Stimulated activated CD4-positive, alpha-beta T cell treated with anti-CD3 and anti-CD28 coated beads, Interleukin-4, amount 100 ng/mL, for 1 hour (primary cell): ENCODE results near the gene ATP6V0C.

ENCODE experiments used
- DNase-seq: peaks from one replicate; pipeline ENCODE4 v3.0.0-alpha.2; 2020

ATP6V0C gene

DNA sequence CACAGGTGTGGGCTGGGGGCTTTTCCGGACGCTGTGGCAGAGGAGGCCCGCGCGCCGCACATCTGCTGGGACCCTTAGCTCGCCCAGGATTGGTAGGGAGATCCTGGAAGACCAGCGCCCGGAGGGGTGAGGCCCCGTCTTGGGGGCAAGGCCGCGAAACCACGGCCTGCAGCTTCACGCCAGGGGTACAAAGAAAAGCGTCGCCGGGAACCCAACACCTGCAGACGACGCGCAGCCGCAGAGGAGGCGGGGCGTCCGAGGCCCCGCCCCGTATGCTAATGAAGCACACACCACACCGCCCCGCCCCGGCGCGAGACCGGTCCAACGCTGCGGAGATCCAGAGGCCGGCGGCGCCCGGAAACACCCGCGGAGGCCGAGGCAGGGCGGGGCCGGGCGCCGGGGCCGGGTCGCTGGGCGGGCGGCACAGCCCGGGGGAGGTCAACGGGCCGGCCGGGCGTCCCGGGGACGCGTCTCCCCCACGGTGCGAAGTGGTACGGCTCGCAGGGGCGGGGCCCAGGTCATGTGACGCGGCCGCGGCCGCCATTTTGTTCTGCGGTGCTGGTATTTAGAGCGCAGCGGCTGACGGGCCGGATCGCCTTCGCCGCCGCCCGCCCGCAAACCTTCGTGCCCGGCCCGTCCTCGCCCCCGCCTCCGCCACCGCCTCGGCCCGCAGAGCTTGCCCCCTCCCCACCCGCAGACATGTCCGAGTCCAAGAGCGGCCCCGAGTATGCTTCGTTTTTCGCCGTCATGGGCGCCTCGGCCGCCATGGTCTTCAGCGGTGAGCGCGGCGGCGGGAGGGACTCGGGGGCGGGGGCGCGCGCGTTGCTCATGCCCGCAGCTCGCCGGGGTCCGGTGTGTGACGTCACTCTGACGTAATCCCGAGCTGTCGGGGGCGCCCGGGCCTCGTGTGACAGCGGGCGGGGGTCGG lies at the start of gene ATP6V0C:
Gene ATP6V0C (plus strand): TSS at position 548 of the 928 bp plus-strand sequence. CDS start 152 bp downstream, at position 700.
- peak; percentile 90 for DNase-seq

DNA sequence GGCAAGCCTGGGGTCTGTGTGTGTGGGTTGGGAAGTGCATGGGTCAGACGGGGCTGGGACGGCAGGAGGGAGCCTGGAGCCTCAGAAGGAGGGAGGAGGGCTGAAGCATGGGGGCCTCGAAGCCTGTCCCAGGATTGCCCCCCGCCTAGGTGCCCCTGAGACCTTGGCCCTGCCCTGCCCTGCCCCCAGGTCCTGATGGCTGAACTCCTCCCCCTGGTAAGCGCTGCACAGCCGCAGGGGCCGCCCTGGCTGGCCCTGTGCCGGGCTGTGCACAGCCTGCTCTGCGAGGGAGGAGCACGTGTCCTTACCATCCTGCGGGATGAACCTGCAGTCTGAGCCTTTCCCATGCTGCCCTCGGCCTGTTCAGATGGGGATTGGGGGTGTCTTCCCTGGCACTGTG lies 49.4 kb upstream of the ATP6V0C start:
- DNase-seq, result no peak

DNA sequence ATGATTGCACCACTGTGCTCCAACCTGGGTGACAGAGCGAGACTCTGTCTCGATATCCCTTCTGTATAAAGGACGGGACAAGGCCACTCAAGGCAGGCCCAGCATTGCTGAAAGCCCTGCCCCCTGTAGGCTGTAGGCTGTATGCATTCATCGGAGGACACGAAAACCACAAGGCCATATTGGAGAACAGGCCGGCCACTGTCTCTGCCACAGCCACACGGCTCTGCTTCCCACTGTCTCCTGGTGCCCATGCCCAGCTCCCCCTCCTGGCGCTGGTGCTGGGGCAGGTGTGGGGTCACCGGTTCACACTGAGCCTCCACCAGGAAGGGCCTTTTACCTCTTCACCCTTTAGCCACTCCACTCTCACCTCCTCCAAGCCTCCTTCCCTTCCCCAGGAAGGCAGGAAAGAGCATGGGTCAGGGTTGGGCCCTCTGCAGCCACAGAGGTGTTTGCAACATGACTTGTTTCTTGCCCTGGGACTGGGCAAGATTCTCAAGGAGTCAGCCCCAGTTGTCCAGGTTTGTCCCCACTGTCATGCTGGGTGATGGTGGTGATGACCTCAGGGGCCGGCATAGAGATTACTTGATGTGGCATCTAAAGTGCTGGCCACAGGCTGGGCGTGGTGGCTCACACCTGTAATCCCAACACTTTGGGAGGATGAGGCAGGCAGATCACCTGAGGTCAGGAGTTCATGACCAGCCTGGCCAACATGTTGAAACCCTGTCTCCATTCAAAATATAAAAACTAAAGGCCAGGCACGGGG lies 47.9 kb upstream of the ATP6V0C start:
- no peak for DNase-seq

DNA sequence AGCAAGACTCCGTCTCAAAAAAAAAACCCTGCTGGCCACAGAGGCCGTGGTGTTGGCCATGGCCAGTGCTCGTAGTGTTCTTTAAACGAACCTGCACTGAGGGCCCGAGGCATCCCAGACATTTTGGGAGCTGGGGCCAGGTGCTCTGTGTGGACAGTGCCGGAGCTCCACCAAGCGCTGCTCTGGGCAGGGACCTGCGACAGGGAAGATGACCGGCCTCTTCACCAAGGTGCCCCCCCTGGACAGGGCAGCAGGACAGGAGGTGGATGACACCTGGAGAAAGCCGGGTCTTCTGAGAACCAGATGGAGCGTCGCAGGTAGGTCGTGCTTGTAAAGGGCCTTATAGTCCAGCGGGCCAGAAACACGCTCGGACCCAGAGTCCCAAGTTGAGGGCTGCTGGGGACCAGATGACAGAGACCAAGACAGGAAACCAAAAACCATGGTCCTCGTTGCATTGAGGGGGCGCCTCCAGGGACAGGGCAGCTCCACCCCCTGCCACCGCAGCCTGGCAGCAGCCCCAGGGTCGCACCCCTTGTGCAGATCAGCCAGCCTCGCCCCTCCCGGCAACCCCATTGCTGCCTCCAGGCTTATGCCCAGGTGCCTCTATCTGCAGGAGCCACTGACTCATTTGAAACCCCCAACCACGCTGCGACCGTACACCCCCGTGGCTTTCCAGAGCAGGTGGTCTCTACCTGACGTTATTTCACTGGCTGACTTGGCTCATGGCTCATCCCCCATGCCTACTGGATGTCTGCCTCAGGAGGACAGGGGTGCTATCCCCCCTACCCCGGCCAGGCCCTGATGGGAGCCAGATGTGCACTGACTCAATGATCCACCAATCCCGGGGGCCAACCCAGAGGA lies 46.9 kb upstream of the ATP6V0C start:
- DNase-seq, result no peak

DNA sequence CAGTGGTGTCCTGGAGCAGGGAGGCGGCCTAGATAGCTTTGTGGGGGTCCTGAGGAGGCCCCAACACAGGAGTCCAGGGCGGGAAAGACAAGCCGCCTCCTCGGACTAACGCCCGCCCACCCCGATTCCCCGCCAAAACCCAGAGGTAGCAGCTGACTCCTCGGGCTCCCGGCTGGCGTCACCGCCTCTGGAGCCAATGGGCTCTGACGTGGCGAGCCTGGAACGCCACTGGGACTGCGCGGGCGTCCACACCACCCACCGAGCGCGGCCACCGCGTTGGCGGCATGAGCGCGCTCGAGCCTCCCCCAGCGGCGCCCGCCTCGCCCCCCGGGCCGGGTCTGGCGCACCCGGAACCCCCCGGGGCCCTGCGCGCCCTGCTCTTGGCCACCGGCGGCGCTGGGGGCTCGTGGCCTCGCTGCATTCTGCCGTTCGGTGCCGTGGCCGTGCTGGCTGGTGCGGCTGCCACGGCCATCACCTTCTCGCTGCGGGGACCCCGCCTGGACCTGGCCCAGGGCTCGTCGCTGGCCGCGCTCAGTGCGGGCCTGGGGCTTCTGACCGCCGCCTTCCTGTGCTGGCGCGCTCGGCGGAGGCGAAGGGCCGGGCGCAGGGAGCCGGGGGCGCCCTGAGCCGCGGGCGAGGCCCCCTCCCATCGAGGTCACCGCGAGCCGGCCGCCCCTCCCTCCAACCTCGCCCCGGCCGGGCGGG lies 46.1 kb upstream of the ATP6V0C start:
- no peak for DNase-seq

DNA sequence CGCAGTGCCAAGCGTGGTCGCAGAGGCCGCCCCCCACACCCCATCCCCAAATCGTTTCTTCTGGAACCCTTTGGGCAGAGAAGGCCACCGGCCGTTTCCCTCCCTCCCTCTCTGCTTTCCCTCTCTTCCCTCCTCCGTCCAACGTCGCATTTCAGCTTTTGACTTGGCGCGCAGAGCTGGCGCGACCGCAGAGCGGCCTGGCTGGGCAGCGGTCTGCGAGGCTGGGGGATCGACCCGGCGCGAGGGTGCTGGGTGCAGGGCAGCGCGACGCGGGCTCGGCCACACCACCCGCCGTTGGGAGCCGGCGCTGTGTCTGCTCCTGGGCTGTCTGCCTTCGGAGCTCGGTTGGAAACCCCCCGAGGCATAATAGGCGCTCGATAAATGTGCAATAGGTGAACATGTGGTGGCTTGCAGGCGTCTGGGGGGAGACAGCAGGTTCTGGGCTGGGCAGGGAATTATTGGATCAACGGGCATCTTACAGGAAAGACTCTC lies 45.5 kb upstream of the ATP6V0C start:
- DNase-seq, result no peak

DNA sequence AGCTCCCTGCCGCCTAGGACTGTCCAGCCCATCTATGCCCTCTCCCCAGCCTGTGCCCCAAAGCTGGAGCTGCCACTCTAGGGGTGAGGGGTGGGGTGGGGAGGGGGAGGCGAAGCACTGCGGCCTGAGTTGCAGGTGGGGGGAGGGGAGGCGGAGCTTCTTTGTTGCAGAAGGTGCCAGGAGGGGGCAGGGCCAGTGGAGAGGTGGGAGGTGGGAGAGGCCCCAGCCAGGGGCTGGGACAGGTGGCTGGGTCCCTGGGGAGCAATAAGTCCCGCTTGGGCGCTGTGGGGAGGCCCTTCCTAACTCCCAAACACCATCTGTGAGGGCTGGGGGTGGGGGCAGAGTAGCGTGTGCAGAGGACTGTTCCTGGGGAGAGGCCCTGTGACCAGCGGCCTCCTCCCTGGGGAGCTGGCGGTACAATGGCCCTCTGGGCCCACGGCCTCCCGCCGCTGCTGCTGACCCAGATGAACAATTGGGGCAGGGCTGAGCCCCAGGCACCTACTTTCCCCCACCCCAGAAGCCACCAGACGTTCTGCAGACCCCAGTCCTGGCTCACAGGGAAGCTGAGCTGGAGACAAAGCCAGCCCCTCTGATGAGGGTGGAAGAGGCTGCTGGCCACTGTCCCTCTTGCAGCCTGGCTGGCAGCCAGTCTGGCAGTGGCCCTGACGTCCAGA lies 44.9 kb upstream of the ATP6V0C start:
- no peak for DNase-seq

DNA sequence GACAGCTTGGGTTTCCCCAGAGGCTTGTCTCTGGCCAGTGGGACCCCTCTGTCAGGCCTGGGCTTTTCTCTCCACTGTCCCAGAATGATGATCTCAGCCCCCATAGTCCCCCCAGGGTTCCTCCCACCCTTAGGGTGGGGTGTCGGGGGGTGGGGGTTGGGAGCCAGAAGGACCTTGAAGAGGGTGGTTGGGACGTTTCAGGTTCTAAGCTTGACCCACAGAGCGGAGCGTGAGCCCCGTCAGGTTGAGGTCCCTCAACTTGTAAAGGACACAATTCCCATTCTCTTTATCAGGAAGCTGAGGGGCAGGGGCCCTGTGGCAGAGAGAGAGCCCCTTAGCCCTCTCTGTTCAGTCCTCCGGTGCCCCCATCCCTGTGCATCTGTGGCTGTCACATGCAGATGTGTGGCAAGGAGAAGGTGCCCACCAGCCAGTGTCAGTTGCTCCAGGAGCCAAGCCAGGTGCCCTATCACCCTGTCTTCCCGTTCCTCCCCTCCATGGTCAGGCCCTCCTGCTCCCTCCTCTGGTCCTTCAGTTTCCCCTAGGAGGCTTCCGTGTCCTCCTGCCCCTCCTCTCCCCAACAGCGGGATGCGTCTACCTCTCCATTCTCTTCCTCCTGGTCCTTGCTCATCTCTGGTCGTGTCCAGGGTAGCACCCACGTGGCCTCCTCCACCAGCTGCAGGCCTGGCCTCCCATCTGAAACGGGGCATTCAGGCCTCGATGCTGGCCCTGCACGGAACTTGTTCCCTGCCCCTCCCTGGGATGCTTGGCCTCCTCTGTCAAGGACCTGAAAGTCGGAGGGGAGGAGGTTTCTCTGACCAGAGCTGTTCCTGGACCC lies 44.1 kb upstream of the ATP6V0C start:
- no peak for DNase-seq

DNA sequence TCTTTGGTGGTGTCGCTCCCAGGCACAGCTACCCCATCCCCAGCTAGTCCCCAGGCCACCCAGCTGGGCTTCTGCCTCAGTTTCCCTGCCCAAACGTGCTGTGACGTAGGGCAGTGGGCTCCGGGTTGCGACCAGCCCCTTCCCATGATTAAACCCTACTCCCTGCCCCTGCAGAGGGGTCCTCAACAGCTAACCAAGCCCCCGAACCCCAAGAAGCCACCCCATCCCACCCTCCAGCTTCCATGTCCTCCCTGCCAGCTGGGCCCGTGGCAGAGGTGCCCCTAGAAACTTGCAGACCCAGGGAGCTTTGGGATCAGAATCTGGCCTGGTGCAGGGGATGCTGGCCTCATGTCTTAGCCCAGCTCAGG lies 43.5 kb upstream of the ATP6V0C start:
- no peak for DNase-seq

DNA sequence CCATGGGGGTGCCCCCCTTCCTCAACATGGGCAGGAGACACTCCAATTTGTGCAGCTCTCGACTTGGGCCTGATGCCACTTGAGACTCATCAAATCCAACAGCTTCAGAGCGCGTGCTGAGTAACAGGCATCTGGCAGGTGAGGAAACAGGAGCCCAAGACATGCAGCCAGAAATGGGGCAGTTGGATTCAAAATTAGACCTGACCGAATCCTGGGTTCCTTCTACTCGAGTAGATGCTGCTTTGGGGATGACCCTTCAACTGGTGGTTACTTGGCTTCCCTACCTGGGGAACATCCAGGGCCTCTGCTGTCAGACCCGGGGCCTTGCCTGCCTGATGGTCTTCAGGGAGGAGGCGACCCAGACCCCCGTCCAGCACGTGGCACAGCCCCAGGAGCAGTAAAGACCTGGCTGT lies 43.1 kb upstream of the ATP6V0C start:
- no peak for DNase-seq

DNA sequence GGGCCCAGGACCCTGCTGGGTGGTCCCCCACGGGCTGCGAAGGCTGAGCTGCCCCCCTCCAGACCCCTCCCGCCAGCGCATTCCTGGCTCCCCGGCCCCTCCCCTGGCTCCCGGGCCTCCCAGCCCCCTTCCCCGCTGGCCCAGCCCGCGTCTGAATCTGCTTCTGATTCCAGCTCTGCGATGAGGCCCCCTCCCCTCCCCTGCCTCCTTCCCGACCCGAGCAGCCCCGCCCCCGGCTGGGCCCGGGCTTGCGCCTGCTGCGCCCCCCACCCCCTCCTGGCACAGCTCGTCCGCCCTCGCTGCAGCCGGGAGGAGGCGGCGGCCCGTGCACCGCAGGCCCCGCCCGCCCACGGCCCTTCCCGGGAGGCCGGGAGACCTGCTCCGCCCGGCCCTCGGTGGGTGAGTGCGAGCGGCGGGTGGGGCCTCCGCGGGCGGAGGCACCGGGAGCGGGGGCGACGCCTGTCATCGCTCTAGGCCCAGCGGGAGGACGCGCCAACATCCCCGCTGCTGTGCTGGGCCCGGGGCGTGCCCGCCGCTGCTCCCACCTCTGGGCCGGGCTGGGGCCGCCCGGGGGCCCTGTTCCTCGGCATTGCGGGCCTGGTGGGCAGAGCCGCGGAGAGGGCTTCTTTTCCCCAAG lies 42.6 kb upstream of the ATP6V0C start, which contains the start of gene NTN3:
Gene NTN3 (plus strand): TSS at position 282 of the 637 bp plus-strand sequence. CDS start 405 bp downstream, outside the sequence.
- DNase-seq, result no peak

DNA sequence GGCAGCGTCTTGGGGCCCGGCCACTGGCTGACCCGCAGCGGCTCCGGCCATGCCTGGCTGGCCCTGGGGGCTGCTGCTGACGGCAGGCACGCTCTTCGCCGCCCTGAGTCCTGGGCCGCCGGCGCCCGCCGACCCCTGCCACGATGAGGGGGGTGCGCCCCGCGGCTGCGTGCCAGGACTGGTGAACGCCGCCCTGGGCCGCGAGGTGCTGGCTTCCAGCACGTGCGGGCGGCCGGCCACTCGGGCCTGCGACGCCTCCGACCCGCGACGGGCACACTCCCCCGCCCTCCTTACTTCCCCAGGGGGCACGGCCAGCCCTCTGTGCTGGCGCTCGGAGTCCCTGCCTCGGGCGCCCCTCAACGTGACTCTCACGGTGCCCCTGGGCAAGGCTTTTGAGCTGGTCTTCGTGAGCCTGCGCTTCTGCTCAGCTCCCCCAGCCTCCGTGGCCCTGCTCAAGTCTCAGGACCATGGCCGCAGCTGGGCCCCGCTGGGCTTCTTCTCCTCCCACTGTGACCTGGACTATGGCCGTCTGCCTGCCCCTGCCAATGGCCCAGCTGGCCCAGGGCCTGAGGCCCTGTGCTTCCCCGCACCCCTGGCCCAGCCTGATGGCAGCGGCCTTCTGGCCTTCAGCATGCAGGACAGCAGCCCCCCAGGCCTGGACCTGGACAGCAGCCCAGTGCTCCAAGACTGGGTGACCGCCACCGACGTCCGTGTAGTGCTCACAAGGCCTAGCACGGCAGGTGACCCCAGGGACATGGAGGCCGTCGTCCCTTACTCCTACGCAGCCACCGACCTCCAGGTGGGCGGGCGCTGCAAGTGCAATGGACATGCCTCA lies 41.9 kb upstream of the ATP6V0C start:
- DNase-seq, result no peak

DNA sequence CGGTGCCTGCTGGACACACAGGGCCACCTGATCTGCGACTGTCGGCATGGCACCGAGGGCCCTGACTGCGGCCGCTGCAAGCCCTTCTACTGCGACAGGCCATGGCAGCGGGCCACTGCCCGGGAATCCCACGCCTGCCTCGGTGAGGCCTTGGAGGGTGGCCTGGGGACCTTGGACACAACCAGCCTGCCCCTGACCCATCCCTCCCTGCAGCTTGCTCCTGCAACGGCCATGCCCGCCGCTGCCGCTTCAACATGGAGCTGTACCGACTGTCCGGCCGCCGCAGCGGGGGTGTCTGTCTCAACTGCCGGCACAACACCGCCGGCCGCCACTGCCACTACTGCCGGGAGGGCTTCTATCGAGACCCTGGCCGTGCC lies 41.3 kb upstream of the ATP6V0C start:
- no peak for DNase-seq

DNA sequence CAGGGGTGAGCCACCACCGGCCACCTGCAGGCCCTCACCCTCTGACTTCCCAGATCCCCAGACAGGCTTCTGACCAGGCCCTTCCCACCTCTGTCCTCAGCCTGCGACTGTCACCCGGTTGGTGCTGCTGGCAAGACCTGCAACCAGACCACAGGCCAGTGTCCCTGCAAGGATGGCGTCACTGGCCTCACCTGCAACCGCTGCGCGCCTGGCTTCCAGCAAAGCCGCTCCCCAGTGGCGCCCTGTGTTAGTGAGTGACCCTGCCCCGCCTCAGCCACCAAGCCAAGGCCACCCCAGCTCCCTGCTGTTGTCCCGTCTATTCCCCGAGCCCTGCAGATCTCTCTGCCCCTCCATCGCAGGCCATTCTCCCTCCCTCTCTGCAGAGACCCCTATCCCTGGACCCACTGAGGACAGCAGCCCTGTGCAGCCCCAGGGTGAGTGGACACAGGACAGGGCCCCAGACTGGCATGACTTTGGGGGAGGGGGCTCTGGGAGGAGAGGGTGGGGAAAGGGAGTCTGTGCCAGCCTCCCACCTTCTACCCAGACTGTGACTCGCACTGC lies 40.8 kb upstream of the ATP6V0C start:
- no peak for DNase-seq

DNA sequence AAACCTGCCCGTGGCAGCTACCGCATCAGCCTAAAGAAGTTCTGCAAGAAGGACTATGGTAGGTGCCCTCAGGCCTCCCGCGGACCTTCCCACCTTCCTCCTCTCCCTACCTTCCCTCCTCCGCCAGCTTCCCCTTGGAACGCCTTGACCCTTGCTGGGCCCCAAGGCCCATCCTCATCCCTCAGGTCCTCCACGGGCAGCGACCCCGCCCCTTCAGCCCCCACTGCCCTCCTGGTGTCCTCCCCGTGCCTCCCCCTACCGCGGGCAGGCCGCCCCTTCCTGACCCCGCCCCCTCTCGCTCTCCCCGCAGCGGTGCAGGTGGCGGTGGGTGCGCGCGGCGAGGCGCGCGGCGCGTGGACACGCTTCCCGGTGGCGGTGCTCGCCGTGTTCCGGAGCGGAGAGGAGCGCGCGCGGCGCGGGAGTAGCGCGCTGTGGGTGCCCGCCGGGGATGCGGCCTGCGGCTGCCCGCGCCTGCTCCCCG lies 40.3 kb upstream of the ATP6V0C start:
- no peak for DNase-seq

DNA sequence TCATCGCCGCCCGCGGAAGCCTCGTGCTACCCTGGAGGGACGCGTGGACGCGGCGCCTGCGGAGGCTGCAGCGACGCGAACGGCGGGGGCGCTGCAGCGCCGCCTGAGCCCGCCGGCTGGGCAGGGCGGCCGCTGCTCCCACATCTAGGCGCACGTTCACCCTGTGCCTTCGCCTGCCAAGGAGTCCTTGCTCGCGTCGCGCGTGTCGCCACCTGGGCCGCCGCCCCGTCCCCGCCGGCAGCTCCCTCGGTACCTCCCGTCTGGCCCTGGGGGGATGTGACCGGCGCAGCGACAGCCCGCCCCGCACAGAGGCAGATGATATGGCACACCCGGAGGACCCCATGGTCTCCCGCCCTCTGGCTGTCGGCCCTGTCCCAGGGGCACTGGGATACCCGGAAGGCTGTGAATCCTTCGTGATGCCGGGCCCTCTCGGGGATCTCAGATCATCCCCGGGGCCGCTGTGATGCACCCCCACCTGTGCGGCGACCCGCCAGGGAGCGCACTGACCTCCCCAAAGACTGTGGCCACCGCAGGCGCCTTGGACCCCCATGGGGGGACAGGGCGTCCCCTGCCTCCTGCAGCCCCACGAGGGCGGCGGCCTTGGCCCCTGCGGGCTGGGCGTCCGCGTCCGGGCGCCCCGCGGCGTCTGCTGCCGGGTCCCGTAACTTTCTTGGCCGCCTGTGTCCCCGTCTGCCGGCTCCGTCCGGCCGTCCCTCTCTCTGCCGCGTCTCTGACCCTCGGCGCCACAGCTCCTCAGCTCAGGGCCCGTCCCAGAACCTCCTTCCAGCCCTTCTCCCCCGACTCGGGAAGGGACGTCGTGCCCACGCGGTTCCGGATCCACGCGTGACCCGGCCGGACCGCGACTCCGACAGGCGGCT lies 39.5 kb upstream of the ATP6V0C start:
- peak; percentile 63 for DNase-seq

DNA sequence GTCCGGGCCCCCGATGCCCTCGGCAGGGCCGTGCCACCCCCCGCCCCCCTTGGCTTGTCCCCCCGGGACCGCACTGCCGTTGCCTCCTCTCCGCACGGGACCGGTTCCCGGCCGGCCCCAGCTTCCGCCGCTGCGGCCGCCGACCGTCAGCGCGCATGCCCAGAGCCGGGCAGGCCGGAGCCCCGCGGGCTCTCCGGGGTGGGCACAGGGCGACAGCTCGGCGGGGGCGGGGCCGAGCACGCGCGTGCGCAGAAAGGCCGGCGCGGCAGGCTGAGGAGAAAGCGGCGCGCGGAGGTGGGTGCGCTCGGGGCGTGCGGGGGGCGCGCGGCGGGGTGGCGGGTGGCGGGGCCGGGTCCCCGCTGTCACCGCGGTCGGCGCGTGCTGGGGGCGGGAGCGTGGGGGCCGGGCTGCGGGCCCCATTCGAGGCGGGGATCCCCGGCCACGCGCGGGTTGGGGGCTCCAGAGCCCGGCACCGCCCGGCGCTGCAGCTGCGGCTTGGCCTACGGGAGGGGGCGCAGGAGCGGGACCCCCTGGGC lies 38.8 kb upstream of the ATP6V0C start, which contains the start of gene TBC1D24:
Gene TBC1D24 (plus strand): TSS at position 251 of the 536 bp plus-strand sequence. CDS start 21,022 bp downstream, outside the sequence.
- peak; percentile 82 for DNase-seq
